ENCODE measurements around the gene HLTF.

Gene HLTF

DNA sequence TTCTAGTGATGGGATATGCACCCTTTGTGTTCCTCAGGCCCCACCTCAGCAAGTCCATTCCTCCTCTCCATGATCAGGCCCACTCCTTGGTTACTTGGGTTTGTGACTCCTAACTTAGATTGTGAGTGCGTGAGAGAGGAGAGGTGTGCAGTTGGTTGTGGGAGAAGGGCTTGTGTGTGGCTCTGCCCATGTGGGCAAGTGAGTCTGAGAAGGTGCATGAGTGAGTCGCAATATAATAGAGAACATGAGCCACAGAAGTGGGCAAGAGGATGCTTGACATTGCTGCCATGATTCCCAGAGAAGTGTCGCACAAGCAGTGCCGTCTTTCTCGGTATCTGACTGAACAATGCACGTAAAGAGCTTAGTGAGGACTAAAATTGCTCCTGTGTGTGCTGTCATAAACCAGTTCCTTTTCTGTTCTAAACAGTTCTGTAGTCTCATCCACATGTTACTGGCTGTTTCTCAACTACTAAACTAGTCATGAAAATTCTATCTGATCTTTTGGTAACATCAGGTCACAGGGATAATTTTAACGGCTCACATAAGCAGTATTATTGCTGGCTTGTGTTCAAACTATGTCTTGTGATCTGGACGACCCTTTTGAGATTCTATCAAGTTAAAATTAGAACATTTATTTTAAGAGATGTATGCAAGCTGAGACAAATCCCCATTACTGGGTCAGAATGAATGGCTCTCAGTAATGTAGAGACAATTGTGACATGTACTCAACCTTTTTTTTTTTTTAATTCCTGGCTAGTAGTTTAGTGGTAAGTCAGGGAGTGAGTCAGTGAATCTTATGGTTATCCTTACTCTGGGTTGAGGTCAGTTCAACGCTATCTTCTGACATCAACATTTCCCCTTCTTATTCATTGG is 69.4 kb downstream of the HLTF start:
- no peak for FAIRE-seq

DNA sequence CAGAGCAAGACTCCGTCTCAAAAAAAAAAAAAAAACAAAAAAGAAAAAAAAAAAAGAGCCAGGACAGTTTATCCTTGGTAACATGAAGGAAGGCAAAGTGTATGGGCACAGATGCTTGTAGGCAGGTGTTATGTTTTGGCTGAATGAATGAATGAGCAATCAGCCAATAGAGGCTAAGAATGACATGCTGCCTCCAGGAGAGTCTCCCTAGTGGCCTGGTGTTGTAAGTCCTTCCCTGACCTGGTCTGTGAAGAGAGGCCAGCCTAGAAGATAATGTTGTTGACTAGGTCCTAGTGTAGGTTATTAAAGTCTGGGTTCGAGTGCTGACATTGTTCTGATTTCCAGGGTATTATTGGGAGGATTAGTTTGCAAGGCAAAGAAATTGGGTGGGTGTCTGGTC is 70.1 kb downstream of the HLTF start:
- no peak for FAIRE-seq

DNA sequence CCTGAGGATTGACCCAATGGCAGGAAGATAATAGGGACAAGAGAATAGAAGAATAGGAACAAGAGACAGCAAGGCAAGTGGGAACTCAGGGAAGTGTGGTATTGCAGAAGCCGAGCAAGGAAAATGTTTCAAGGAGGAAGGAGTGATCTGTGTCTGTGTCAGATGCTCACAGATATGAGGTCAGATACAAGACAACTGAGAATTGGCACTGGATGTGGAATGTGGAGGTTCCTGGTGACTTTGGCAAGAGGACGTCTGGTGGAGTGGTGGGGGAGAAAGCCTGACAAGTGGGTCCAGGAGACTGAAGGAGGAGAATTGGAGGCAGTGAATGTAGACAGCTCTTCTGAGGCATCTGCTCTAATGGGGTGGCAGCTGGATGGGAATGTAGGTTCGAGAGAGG is 70.9 kb downstream of the HLTF start:
- FAIRE-seq = no peak

DNA sequence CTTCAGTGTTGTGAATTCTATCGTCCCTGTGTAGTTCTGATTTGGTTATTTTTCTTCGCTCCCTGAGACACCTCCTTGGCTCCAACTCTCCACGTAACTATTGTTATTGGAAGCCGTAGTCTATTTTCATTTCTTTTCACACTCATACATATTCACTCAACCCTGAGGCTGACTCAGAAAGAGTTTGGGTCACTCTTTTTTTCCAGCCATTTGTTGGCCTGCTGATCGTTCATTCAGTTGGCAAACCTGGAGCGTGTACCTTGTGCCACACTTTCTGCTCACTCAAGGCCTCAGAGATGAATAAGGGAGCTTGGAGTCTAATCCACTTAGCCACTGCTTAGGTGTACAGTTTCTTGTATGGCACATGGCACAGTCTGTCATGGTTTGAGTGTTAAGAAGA is 72.6 kb downstream of the HLTF start:
- no peak for FAIRE-seq

DNA sequence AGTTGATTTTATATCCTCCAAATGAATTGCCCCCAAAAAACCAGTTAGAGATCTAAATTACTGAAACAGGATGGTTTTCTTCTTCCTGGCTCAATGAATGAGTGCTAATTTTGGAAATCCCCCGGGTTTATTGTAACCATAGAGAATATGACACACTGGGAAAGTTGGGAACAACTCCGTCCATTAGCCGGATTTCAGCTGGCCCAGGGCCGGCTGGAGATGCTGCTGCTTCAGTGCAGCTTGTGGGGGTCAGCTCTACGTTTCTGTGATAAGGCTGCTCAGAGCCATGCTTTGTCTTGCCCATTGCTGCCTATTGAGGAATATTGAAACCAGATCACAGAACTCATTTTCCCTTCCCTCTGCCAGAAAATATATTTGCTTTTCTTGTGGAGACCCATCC is 74.7 kb downstream of the HLTF start:
- no peak for FAIRE-seq

DNA sequence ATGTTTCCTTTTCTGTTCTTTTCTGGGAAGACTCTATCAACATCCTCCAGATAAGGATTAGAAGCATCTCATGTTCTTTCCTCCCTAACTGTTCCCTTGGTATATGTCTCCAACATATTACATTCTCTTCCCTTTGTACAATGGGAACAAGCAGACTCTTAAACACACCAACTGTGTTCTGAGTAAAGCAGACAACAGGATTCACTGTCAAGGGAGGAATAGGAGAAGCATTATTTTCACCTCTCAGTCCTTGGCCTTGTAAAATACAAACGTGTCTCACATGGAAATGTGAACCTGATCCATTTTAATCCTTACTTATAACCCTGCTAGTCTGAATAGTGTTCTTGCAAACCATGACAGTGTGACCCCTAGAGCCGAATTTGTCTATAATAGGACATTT is 75.4 kb downstream of the HLTF start:
- no peak for FAIRE-seq

DNA sequence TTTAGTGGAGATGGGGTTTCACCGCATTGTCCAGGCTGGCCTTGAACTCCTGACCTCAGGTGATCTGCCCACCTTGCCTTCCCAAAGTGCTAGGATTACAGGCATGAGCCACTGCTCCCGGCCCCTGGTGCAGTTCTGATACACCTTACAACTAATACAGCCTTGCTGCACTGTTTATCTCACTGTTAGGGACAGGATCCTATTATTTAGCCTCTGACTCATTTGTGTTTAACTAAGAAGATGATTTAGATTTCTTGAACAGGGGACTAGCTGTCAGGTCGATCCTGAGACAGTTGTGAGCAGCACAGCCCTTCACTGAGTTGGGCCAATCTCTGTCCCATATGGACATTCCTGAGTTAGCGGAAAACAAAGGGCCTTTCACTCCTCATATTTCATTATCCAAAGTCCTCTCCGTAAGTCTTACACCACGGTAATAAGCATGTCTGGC is 75.8 kb downstream of the HLTF start:
- FAIRE-seq = no peak

DNA sequence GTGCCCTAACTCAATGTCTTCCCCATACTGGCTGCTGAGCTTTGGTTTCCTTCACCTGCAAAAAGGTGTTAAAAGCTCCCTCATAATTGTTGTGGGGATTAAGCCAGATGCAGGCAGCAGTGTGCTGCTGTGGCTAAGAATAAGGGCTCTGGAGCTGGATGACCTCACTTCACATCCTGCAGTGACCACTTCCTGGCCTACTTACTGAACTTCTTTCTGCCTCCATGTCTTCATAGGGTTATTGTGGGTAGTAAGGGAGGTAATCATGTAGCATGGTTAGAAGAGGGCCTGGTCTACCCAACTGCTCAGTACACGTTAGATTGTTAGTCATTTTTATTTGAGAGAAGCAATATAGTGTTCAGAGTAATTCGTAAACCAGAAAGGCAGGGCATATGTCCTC is 76.6 kb downstream of the HLTF start:
- FAIRE-seq = no peak

DNA sequence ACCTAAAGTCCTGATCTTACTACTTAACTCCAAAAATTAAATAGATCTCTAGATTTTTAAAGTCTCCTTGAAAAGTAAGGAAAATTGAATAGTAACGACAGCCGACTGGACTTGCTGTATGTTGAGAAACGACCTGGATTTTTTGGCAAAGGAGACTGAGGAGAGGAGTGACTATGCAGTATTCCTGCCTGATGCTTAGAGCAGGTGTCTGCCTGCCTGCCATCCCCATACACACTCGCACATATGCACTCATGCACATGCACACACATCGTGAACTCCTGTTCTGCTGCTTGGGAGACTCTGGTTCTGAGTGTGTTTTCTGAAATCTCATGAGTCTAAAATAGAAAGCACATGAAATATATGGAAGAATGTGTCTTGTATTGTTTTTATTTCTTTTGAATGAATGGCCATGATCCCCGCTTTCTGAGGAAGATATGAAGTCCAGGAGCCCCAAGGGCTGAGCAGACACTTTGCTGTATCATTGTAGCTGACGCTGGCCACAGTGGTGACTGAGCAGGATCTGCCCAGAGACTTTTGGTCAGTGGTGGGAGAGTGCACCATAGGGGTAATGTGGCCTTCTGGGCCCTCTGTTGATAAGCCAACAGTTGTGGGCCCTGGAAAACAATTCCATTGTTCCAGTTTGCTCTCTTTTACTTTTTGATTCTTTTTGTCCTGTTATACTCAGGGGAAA is 78.6 kb downstream of the HLTF start:
- FAIRE-seq = no peak

DNA sequence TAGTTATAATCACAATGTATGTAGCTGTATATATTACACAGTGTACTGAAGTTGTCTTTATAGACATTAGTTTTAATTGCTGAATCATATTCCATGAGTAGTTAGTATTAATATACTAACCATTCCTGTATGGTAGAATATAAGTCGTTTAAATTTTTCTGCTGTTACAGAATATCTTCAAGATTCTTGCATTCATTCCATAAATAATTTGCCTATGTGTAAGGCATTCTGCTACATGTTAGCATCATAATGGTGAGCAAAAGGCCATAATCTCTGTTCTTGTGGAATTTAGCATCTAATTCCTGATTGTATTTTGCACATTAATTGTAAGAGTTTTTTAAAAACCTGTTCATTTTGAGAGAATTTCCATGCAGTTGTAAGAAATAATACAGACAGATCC is 80.9 kb downstream of the HLTF start:
- no peak for FAIRE-seq

DNA sequence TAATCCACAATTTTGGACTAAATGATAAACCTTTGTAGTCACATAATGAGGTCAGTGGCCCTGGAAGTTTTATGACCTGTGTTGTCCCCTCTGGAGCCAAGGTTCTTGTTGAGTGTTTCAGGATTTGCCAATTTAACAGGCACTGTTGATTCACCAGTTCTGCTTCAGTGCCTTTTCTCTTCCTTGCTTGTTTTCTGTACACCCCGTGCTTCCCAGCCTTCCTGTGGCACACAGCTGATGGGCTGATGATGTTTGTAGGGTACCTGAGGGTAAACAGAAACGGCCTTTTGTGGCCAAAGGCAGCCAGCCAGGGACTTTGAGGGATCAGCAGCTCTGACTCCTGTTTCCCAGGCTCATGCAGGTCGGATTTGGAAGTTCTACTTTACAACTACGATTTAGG is 81.7 kb downstream of the HLTF start:
- FAIRE-seq = no peak

DNA sequence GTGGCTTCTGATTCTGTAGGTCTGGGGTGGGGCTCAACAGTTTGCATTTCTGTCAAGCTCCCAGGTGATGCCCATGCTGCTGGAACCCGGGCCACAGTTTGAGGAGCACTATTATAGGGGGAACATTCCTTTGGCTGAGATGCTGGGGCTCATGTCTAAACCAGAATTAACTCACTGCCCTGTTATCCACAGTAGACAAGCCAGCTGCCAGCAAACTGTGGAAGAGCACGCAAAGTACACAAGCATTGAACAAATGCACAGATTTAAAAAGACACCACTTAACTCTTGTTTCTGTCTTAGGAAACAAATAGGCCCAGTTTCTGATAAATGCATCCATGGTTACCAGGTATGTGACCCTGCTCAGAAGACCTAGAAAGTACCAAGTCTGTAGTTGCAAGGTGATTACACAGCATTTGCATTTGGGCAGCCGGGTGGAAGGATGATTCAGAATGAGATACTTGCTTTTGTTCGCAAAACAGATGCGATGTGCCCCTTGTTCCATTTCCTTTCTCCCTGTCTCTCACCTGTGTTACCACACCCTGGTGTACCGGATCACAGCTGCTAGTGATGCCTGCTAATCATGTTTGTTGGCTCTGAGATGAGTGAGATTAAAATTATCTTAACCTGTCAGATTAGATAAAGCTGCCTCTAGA is 82.6 kb downstream of the HLTF start:
- no peak for FAIRE-seq

DNA sequence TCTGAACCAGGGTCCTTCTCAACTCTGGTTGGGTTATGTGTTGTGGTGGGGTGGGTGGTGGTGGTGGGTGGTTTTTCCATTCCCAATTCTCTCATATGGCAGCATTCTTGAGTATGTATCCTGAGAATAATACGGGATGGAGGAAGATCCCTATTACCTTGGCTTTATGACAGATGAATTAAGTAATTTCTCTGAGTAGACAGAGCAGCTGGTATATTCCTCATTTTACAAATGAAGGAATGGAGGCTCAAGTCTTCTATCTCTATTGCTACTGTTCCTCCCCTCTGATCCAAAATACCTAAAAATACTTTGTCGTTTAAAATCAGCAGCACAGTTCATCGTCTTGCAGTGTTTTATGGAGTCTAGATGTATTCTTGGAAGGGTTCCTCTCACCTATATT is 84.6 kb downstream of the HLTF start:
- no peak for FAIRE-seq

DNA sequence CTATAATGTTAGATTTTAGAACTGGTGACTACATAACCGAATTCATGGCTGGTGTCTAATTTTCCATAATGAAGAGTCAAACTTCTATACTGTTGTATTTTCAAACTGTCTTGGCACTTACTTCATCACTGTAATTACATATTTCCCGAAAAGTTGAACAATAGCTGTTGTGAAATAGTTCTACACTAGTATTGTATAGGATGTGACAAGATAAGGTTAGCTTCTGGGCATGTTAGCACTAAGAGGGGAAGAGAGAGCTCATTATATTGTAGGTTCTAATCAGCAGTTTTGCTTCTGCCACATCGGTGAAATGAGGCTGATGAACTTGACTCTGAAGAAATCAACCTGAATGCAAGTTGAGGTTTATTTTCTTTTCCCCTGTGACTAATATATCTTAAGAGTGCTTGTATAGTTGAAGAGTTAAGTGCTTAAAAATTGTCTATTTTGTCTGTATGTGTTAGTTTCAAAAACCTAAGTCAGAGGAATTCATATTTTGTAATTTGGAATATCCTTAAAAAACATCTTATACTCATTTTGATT is 86.1 kb downstream of the HLTF start:
- FAIRE-seq = no peak

DNA sequence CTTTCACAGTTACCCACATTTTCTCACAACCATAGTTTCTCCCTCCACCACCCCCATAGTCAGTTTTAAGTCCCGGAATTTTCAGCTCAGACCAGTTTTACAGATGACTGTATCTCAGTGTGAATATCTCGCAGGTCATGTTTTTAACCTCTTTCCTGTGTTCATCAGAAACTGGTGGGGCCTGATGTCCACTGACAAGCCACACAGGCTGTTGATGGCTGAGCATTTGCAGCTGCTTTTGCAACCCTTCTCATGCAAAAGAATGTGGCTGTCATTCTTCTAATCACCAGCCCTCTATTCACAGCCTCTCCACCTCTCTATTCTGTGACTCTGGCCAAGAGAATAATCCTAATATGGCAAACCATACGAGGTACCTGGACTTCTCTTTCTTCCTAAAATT is 86.5 kb downstream of the HLTF start:
- FAIRE-seq = no peak

DNA sequence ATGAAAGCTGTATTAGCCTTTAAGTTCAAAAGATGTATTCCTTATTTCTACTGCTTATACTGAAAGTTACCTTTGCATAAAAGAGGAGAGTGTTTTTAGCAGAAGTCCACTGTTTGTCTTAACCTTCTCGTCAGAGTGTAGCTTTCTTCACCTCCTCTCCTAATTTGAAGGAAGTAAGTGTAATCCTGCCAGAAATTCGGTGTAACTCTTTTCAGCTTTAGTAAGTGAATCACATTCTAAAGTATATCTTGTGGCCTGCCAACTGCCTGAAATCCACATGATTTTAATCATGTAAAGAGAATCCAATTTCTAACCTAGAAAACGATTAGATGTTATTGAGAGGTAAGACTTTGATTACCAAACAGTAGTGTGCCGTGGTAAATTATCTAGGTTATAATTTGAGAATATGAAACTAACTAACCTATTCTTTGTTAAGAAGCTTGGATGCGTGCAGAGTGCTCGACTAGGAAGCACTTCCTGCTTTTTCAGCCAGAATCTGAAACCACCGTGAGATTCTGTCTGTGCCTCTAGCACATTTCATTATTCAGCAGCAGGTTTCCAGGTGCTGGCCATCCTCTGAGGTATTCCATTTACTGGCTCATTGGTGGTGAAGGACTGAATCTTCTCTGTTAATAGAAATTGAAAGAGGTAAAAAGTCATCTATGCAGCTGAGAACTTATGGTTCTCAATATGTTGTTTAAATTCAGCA is 87.5 kb downstream of the HLTF start:
- no peak for FAIRE-seq

DNA sequence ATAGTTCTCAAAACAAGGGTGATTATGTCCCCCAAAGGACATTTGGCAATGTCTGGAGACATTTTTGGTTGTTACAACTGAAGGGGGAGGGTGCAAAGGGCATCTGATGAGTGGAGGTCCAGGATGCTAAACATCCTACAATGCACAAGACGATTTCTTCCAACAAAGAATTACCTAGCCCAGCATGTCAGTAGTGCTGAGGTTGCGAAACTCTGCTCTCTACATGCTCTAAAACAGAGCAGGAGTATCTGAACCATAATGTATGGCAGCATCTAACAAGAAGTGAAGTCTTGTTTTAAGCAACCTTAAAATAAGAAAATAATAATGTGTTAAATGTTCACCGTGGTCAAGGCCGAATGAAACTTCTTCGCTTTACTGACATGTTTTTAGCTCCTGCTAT is 88.0 kb downstream of the HLTF start:
- no peak for FAIRE-seq

DNA sequence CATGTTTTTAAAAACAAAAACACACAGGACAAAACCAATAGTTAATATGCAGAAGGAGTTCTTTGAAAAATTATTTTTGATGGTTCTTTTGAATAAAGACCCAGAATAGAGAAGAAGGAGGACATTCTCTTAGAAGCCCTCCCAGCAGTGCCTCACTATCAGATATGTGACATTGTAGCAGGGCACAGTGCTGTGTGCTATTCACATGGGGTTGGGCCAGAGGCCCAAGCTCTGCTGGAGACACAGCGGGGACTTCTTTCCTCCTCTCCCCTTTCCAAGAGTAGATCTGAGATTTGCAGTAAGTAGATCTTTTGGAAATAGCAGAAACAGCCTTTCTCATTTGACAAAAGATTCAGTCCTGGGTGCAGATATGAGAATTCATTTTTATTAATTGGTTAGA is 88.7 kb downstream of the HLTF start:
- no peak for FAIRE-seq

DNA sequence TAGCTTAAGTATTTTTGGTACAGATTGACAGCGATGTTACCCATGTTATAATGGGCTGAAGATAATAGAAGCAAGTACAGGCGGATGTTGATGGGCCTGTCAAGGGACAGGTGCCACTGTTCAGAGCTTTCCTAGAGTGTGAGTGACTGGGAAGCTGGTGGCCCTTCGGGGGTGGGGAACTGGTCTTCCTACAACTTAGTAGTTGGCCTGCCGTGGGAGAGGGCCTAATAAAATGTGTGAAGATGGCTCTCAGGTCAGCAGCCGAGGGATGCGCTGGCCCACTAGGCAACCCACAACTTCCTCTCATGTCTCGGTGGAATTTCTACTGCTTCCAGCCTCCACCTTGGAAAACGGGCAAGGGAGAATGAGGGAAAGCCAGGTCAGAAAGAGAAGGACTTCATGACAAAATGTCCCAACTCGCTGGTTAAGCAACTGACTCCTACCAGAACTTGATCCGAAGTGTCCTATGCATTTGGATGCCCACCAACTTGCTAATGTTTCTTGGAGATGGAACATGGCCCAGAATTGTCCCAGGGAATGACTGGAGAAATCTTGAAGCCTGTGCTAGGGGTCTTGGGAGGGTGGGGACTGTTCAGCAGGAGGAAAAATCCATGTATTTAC is 93.6 kb downstream of the HLTF start:
- FAIRE-seq = no peak

DNA sequence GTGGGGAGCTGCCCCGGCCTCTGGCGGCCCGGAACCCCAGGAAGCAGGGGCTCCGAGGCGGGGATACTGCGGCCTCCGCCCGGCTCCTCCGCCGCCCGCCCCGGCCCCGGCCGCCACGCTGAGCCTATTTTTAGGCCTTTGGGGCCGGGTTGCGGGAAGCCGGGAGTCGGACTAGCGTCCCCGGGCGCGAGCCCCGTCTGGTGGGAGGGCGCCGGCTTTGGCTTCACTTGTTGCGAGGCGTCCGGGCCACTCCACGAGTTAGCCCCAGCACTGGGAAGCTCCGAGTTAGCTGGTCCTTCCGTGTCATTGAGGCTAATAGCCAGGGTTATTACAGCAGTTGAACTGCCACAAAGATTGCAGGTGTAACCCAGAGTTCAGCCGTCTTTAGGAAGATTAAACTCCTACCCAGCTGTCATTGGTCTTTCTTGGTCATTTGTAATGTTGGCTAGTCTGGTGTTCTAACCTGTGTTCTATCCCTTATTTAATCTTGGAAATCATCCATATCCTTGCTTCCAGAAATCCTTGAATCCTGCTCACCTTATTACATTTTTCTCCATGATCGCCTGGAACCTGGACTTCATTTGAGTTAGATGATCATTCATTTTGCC is 94.2 kb downstream of the HLTF start:
- no peak for FAIRE-seq

DNA sequence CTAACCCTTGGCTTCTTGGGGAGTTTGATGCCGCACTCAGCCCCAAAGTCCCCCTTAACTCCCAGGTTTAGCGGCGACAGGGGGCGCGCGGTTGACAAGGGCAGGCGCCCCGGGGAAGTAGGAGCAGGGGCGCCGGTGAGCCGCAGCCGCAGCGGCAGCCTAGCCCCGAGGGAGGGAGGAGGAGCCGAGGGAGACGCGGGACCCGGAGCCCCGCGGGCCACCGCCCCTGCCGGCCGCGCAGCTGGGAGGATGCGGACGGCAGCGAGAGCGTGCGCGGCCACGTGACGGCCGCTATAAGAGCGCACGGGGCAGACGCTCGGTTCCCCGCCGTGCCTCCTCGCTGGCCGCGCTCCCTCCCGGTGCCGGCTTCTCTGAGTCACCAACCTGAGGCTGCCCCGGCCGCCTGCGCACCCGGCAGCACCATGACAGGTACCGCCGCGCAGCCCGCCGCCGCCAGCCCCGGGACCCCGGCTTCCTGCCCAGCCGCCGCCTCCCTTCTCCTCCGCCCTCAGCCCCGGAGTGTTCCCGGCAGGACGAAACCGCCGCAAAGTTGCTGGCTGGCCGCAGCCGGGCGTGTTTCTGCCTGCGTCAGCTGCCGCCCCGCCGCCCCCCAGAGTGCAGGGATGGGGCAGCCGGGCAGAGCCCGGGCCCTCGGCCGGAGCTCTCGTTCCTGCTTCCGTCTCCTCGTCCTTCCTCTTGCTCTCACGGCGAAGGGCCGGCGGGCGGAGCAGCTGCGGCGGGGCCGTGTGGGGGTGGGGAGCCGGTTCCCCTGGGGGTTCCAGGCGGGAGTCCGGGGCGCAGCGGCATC is 94.9 kb downstream of the HLTF start, which contains the start of gene GYG1:
GYG1 (plus strand) TSS at position 322 of the 808 bp plus-strand sequence; CDS start at position 423, 101 bp downstream.
- no peak for FAIRE-seq
